Karpas-422 (cell line): Measurements from ENCODE around the gene ZMYND12. TPM values are rescaled to one million over a fixed set of nuclear protein-coding genes. Genes with fewer than 3 reads are reported as not detected.
"Not testable (repeated sequence)": the region's sequence is repeated elsewhere in the genome, so short reads cannot be mapped to it uniquely, and the experiment has no call there.

Source experiments
- DNase-seq: peaks from one replicate; pipeline ENCODE4 v3.0.0-alpha.2; 2015
- H2AFZ ChIP-seq: fragments of 200-600 bp; sonication (generic); 2 replicates; pipeline ENCODE4 v1.6.1; 2014; ENCODE audit warnings: antibody characterized with exemption, low read length, mixed read lengths
- H3K27ac ChIP-seq: fragments of 200-600 bp; sonication (generic); 2 replicates; pipeline ENCODE4 v1.5.1; 2014; ENCODE audit warnings: mild to moderate bottlenecking, low read length, moderate library complexity
- H3K27me3 ChIP-seq: fragments of 200-600 bp; sonication (generic); 2 replicates; pipeline ENCODE4 v1.6.1; 2014; ENCODE audit warnings: low read length, mixed read lengths
- H3K36me3 ChIP-seq: fragments of 200-600 bp; sonication (generic); 2 replicates; pipeline ENCODE4 v1.6.1; 2014; ENCODE audit warnings: low read length, mixed read lengths; ENCODE audit not compliant: insufficient read depth
- H3K4me1 ChIP-seq: fragments of 200-600 bp; sonication (generic); 2 replicates; pipeline ENCODE4 v1.6.1; 2014; ENCODE audit warnings: mild to moderate bottlenecking, low read length, mixed read lengths
- H3K4me2 ChIP-seq: fragments of 200-600 bp; sonication (generic); 2 replicates; pipeline ENCODE4 v1.6.1; 2014; ENCODE audit warnings: low read length, low read depth, mild to moderate bottlenecking; ENCODE audit not compliant: poor library complexity, severe bottlenecking
- H3K4me3 ChIP-seq: fragments of 200-600 bp; sonication (generic); 2 replicates; pipeline ENCODE4 v1.5.1; 2014; ENCODE audit warnings: mild to moderate bottlenecking, antibody characterized with exemption, low read length, mixed read lengths
- H3K79me2 ChIP-seq: fragments of 200-600 bp; sonication (generic); 2 replicates; pipeline ENCODE4 v1.6.1; 2014; ENCODE audit warnings: mild to moderate bottlenecking, low read length, mixed read lengths
- H3K9ac ChIP-seq: fragments of 200-600 bp; sonication (generic); 2 replicates; pipeline ENCODE4 v1.6.0; 2014; ENCODE audit warnings: low read length
- H3K9me2 ChIP-seq: fragments of 200-600 bp; sonication (generic), shearing (Covaris generic); replicated peaks from 2 replicates; pipeline ENCODE4 v1.6.0; 2014; ENCODE audit warnings: mild to moderate bottlenecking, low read length, moderate library complexity; ENCODE audit not compliant: insufficient read depth
- H3K9me3 ChIP-seq: fragments of 300-700, 200-600 bp; sonication (generic); 2 replicates; pipeline ENCODE4 v1.6.1; 2014; ENCODE audit warnings: low read length, mixed read lengths
- H4K20me1 ChIP-seq: fragments of 200-600 bp; sonication (generic); 2 replicates; pipeline ENCODE4 v1.6.1; 2014; ENCODE audit warnings: mild to moderate bottlenecking, antibody characterized with exemption, low read length, low read depth; ENCODE audit not compliant: insufficient read depth
- total RNA-seq: library from RNA; depleted of rRNA; stranded (reverse); fragments of >200 nt; shearing (Covaris generic); gene quantifications from 2 replicates; pipeline ENCODE4 v1.2.3, GENCODE V29; 2014; ENCODE audit warnings: low replicate concordance

Gene ZMYND12
- total RNA-seq, 1 experiment from 2014 or later: 1.5 TPM

GRCh38 chr1:42479621-42480020 lies 23.8 kb upstream of the ZMYND12 start:
- H3K9me3 ChIP-seq: no peaks in the 10 kb centered on the region
- no peak overlapping the region for H3K27ac ChIP-seq
- H3K9me2 ChIP-seq: no peaks in the 10 kb centered on the region
- H4K20me1 ChIP-seq: no peaks in the 10 kb centered on the region
- H3K9ac ChIP-seq: no peak overlapping the region
- H3K27me3 ChIP-seq: no peaks in the 10 kb centered on the region
- H2AFZ ChIP-seq: no peak overlapping the region
- H3K79me2 ChIP-seq: no peaks in the 10 kb centered on the region
- DNase-seq: no peak
- H3K4me2 ChIP-seq: no peak overlapping the region
- no peaks in the 10 kb centered on the region for H3K36me3 ChIP-seq
- H3K4me3 ChIP-seq: no peak overlapping the region
- 0 out of 2 replicates have a peak, but pooled peaks cover 3% of the 10 kb centered on the region for H3K4me1 ChIP-seq

DNA sequence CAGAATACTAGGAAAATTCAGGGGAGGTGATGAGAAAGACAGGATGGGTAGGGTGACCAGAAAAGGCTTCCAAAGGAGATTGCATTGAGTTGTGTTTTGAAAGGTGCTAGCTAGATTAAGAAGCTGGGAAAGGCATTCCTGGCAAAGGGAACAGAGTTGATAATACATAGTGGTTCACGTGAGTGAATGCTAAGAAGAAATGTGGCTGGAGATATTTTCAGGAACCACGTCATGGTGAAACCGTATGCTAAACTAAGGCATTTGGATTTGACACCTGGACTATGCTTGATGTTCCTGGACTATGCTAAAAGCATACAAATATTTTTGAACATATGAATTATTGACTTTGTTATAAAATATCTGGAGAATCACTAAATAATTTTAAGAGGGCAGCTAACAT lies 22.0 kb upstream of the ZMYND12 start:
- no peaks in the 10 kb centered on the region for H3K79me2 ChIP-seq
- H3K27ac ChIP-seq: no peak overlapping the region
- no peaks in the 10 kb centered on the region for H3K36me3 ChIP-seq
- H3K4me1 ChIP-seq: 0 out of 2 replicates have a peak, but pooled peaks cover 3% of the 10 kb centered on the region
- H4K20me1 ChIP-seq: no peaks in the 10 kb centered on the region
- no peaks in the 10 kb centered on the region for H3K9me2 ChIP-seq
- no peak overlapping the region for H3K9ac ChIP-seq
- no peaks in the 10 kb centered on the region for H3K9me3 ChIP-seq
- H3K4me2 ChIP-seq: no peak overlapping the region
- H3K27me3 ChIP-seq: no peaks in the 10 kb centered on the region
- no peak for DNase-seq
- H3K4me3 ChIP-seq: no peak overlapping the region
- H2AFZ ChIP-seq: no peak overlapping the region

- H3K9me3 ChIP-seq, H3K9ac ChIP-seq, H3K79me2 ChIP-seq, DNase-seq, H4K20me1 ChIP-seq, H3K4me1 ChIP-seq, H3K9me2 ChIP-seq, H3K4me2 ChIP-seq, H2AFZ ChIP-seq, H3K27me3 ChIP-seq, H3K27ac ChIP-seq, H3K4me3 ChIP-seq, H3K36me3 ChIP-seq: not testable (repeated sequence)
Observed at GRCh38 chr1:42477354-42477753, 21.5 kb upstream of the ZMYND12 start.

DNA sequence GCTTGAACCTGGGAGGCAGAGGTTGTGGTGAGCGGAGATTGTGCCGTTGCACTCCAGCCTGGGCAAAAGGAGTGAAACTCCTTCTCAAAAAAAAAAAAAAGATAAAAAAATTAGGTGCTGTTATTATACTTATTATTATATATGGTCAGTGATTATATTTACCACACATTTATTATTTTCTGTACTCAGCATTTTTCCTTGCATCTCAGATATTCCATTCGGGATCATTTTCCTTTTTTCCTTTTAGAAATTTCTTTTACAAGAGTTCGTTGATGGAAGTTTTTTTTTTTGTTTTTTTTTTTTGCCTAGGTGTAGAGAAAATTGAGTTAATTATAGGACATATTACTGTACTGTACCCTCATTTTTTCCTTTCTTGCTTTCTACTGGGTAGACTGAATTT lies 20.8 kb upstream of the ZMYND12 start:
- Histone ChIP-seq H3K36me3 (no peaks in the 10 kb centered on the region), H3K27me3 (no peaks in the 10 kb centered on the region), H3K9ac (no peak overlapping the region), H3K9me3 (no peaks in the 10 kb centered on the region), H3K4me1 (no peaks in the 10 kb centered on the region), H3K27ac (no peak overlapping the region), H3K9me2 (no peaks in the 10 kb centered on the region), H3K79me2 (no peaks in the 10 kb centered on the region), H3K4me3 (no peak overlapping the region), H4K20me1 (no peaks in the 10 kb centered on the region), H3K4me2 (no peak overlapping the region), H2AFZ (no peak overlapping the region)
- no peak for DNase-seq

- Histone ChIP-seq H3K36me3 (no peaks in the 10 kb centered on the region), H3K27ac (no peak overlapping the region), H4K20me1 (no peaks in the 10 kb centered on the region), H3K4me2 (no peak overlapping the region), H3K9me2 (no peaks in the 10 kb centered on the region), H3K9ac (no peak overlapping the region), H3K9me3 (no peaks in the 10 kb centered on the region), H2AFZ (no peak overlapping the region; the same call in 1 of the 2 replicates), H3K4me3 (no peak overlapping the region), H3K4me1 (peaks cover 7% of the 10 kb centered on the region), H3K27me3 (no peaks in the 10 kb centered on the region), H3K79me2 (no peaks in the 10 kb centered on the region)
- DNase-seq: no peak
Observed at GRCh38 chr1:42469727-42470126, 13.9 kb upstream of the ZMYND12 start.

DNA sequence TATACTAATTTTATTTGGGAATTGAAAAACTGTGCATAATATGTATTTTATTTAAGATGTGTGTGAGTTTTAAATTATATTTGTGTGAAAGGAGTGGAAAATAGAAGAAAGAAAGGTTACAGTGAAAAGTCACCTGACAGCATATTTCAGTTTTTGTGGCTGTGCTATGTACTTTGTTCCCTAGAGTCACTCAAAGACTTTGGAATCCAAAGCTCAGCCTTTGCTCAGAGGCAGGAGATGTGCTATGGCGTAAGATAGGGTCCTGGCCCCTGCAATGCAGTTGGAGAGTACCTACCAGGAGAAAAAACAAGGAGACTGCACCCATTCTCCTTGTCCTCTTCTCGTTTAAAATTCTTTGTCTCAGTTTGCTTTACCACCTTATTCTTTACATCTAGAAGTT lies 10.2 kb upstream of the ZMYND12 start:
- no peaks in the 10 kb centered on the region for H3K27me3 ChIP-seq
- no peaks in the 10 kb centered on the region for H3K9me3 ChIP-seq
- no peaks in the 10 kb centered on the region for H3K9me2 ChIP-seq
- H3K9ac ChIP-seq: no peak overlapping the region
- no peak overlapping the region for H3K27ac ChIP-seq
- no peak overlapping the region for H3K4me2 ChIP-seq
- no peak overlapping the region for H2AFZ ChIP-seq
- H3K79me2 ChIP-seq: no peaks in the 10 kb centered on the region
- H3K4me1 ChIP-seq: peaks cover 17% of the 10 kb centered on the region
- peaks cover under 1% of the 10 kb centered on the region; the same call in 1 of the 2 replicates for H3K36me3 ChIP-seq
- H3K4me3 ChIP-seq: no peak overlapping the region
- DNase-seq: no peak
- no peaks in the 10 kb centered on the region for H4K20me1 ChIP-seq

GRCh38 chr1:42463921-42464320 lies 8.1 kb upstream of the ZMYND12 start:
- Histone ChIP-seq H3K9me3 (no peaks in the 10 kb centered on the region), H3K4me2 (no peak overlapping the region), H3K4me3 (no peak overlapping the region), H3K9me2 (no peaks in the 10 kb centered on the region), H3K36me3 (peaks cover 15% of the 10 kb centered on the region; the same call in 1 of the 2 replicates), H3K4me1 (peaks cover 12% of the 10 kb centered on the region), H3K79me2 (no peaks in the 10 kb centered on the region), H3K27ac (no peak overlapping the region), H3K27me3 (no peaks in the 10 kb centered on the region), H2AFZ (no peak overlapping the region), H3K9ac (no peak overlapping the region), H4K20me1 (no peaks in the 10 kb centered on the region)
- no peak for DNase-seq

GRCh38 chr1:42462828-42463763 lies 7.3 kb upstream of the ZMYND12 start, which contains the start of gene CCDC30:
TSS of gene CCDC30 (plus strand) at chr1:42463286. CDS start at chr1:42480552, 17,266 bp downstream.
- Histone ChIP-seq H4K20me1 (no peaks in the 10 kb centered on the region), H3K27me3 (no peaks in the 10 kb centered on the region), H3K79me2 (peaks cover 4% of the 10 kb centered on the region; the same call in 1 of the 2 replicates), H3K9ac (0 out of 2 replicates have a peak within 1 kb of the TSS, but pooled peaks have one; percentile 14), H2AFZ (no peak within 1 kb of the TSS), H3K9me2 (no peaks in the 10 kb centered on the region), H3K9me3 (no peaks in the 10 kb centered on the region), H3K4me1 (peaks cover 17% of the 10 kb centered on the region), H3K27ac (no peak within 1 kb of the TSS), H3K36me3 (peaks cover 23% of the 10 kb centered on the region; the same call in 1 of the 2 replicates), H3K4me3 (peak within 1 kb of the TSS; percentile 56), H3K4me2 (peak within 1 kb of the TSS; percentile 60)
- DNase-seq: peak; percentile 96
